ENCODE measurements around the gene ESR2.

The ESR2 gene

GRCh38 chr14:64114166-64114565 lies 180.0 kb downstream of the ESR2 start:
- no peak for DNase-seq (ENCODE audit: insufficient read length, low spot score)
- TF ChIP-seq SPI1 (IDR thresholded peaks at IDR 0.05; ENCODE audit: low read depth, low read length) (no peak), PAX5 (IDR thresholded peaks at IDR 0.05; ENCODE audit: insufficient read depth, low read length, severe bottlenecking) (no peak), POLR2A (IDR thresholded peaks at IDR 0.05; ENCODE audit: low read depth, low read length) (no peak), POLR2AphosphoS5 (IDR thresholded peaks at IDR 0.05; ENCODE audit: low read depth, low read length) (no peak), TAF1 (IDR thresholded peaks at IDR 0.05; ENCODE audit: low read depth, low read length) (no peak), POU2F2 (IDR thresholded peaks at IDR 0.05; ENCODE audit: low read depth, low read length) (no peak)
- FAIRE-seq: no peak

- TF ChIP-seq TAF1 (IDR thresholded peaks at IDR 0.05; ENCODE audit: low read depth, low read length) (no peak), PAX5 (IDR thresholded peaks at IDR 0.05; ENCODE audit: insufficient read depth, low read length, severe bottlenecking) (no peak), POLR2A (IDR thresholded peaks at IDR 0.05; ENCODE audit: low read depth, low read length) (no peak), POLR2AphosphoS5 (IDR thresholded peaks at IDR 0.05; ENCODE audit: low read depth, low read length) (no peak), SPI1 (IDR thresholded peaks at IDR 0.05; ENCODE audit: low read depth, low read length) (no peak), POU2F2 (IDR thresholded peaks at IDR 0.05; ENCODE audit: low read depth, low read length) (no peak)
- FAIRE-seq: peak; percentile 56
- no peak for DNase-seq (ENCODE audit: insufficient read length, low spot score)
Measured at GRCh38 chr14:64112867-64113678, 181.1 kb downstream of the ESR2 start.

- TF ChIP-seq PAX5 (IDR thresholded peaks at IDR 0.05; ENCODE audit: insufficient read depth, low read length, severe bottlenecking) (no peak), POLR2A (IDR thresholded peaks at IDR 0.05; ENCODE audit: low read depth, low read length) (no peak), SPI1 (IDR thresholded peaks at IDR 0.05; ENCODE audit: low read depth, low read length) (no peak), TAF1 (IDR thresholded peaks at IDR 0.05; ENCODE audit: low read depth, low read length) (no peak)
- DNase-seq (ENCODE audit: insufficient read length, low spot score) (no peak), FAIRE-seq (no peak)
Measured at GRCh38 chr14:64110802-64111201, 183.4 kb downstream of the ESR2 start.

- DNase-seq (ENCODE audit: insufficient read length, low spot score): no peak
- TF ChIP-seq POU2F2 (IDR thresholded peaks at IDR 0.05; ENCODE audit: low read depth, low read length): no peak
- TF ChIP-seq TAF1 (IDR thresholded peaks at IDR 0.05; ENCODE audit: low read depth, low read length): no peak
- no peak for TF ChIP-seq POLR2A (IDR thresholded peaks at IDR 0.05; ENCODE audit: low read depth, low read length)
- no peak for TF ChIP-seq SPI1 (IDR thresholded peaks at IDR 0.05; ENCODE audit: low read depth, low read length)
- no peak for TF ChIP-seq PAX5 (IDR thresholded peaks at IDR 0.05; ENCODE audit: insufficient read depth, low read length, severe bottlenecking)
- TF ChIP-seq POLR2AphosphoS5 (IDR thresholded peaks at IDR 0.05; ENCODE audit: low read depth, low read length): no peak
- peak; percentile 45 for FAIRE-seq
Measured at GRCh38 chr14:64109819-64110554, 184.2 kb downstream of the ESR2 start.

- TF ChIP-seq POU2F2 (IDR thresholded peaks at IDR 0.05; ENCODE audit: low read depth, low read length) (no peak), TAF1 (IDR thresholded peaks at IDR 0.05; ENCODE audit: low read depth, low read length) (no peak), PAX5 (IDR thresholded peaks at IDR 0.05; ENCODE audit: insufficient read depth, low read length, severe bottlenecking) (no peak), SPI1 (IDR thresholded peaks at IDR 0.05; ENCODE audit: low read depth, low read length) (no peak), POLR2A (IDR thresholded peaks at IDR 0.05; ENCODE audit: low read depth, low read length) (no peak), POLR2AphosphoS5 (IDR thresholded peaks at IDR 0.05; ENCODE audit: low read depth, low read length) (no peak)
- no peak for DNase-seq (ENCODE audit: insufficient read length, low spot score)
- FAIRE-seq: no peak
Measured at GRCh38 chr14:64107438-64107837, 186.7 kb downstream of the ESR2 start.

- FAIRE-seq: no peak
- no peak for DNase-seq (ENCODE audit: insufficient read length, low spot score)
- TF ChIP-seq POLR2A (IDR thresholded peaks at IDR 0.05; ENCODE audit: low read depth, low read length) (no peak), SPI1 (IDR thresholded peaks at IDR 0.05; ENCODE audit: low read depth, low read length) (no peak), TAF1 (IDR thresholded peaks at IDR 0.05; ENCODE audit: low read depth, low read length) (no peak), POLR2AphosphoS5 (IDR thresholded peaks at IDR 0.05; ENCODE audit: low read depth, low read length) (no peak), PAX5 (IDR thresholded peaks at IDR 0.05; ENCODE audit: insufficient read depth, low read length, severe bottlenecking) (no peak), POU2F2 (IDR thresholded peaks at IDR 0.05; ENCODE audit: low read depth, low read length) (no peak)
Measured at GRCh38 chr14:64098120-64098519, 196.1 kb downstream of the ESR2 start.

GRCh38 chr14:64095620-64096019 lies 198.6 kb downstream of the ESR2 start:
- no peak for DNase-seq (ENCODE audit: insufficient read length, low spot score)
- FAIRE-seq: no peak
- no peak for TF ChIP-seq TAF1 (IDR thresholded peaks at IDR 0.05; ENCODE audit: low read depth, low read length)
- TF ChIP-seq POLR2AphosphoS5 (IDR thresholded peaks at IDR 0.05; ENCODE audit: low read depth, low read length): no peak
- TF ChIP-seq PAX5 (IDR thresholded peaks at IDR 0.05; ENCODE audit: insufficient read depth, low read length, severe bottlenecking): no peak
- no peak for TF ChIP-seq POU2F2 (IDR thresholded peaks at IDR 0.05; ENCODE audit: low read depth, low read length)
- no peak for TF ChIP-seq POLR2A (IDR thresholded peaks at IDR 0.05; ENCODE audit: low read depth, low read length)
- TF ChIP-seq SPI1 (IDR thresholded peaks at IDR 0.05; ENCODE audit: low read depth, low read length): no peak

- no peak for DNase-seq (ENCODE audit: insufficient read length, low spot score)
Measured at GRCh38 chr14:64092940-64093339, 201.2 kb downstream of the ESR2 start.

GRCh38 chr14:64092338-64092737 lies 201.8 kb downstream of the ESR2 start:
- TF ChIP-seq POLR2A (IDR thresholded peaks at IDR 0.05; ENCODE audit: low read depth, low read length) (no peak), POLR2AphosphoS5 (IDR thresholded peaks at IDR 0.05; ENCODE audit: low read depth, low read length) (no peak), TAF1 (IDR thresholded peaks at IDR 0.05; ENCODE audit: low read depth, low read length) (no peak), SPI1 (IDR thresholded peaks at IDR 0.05; ENCODE audit: low read depth, low read length) (no peak), POU2F2 (IDR thresholded peaks at IDR 0.05; ENCODE audit: low read depth, low read length) (no peak), PAX5 (IDR thresholded peaks at IDR 0.05; ENCODE audit: insufficient read depth, low read length, severe bottlenecking) (no peak)
- FAIRE-seq (no peak), DNase-seq (ENCODE audit: insufficient read length, low spot score) (no peak)

More at GRCh38 chr14:64092940-64093339, 201.2 kb downstream of the ESR2 start:
- FAIRE-seq: no peak
- no peak for TF ChIP-seq POLR2A (IDR thresholded peaks at IDR 0.05; ENCODE audit: low read depth, low read length)
- no peak for TF ChIP-seq SPI1 (IDR thresholded peaks at IDR 0.05; ENCODE audit: low read depth, low read length)

Data from GM12891 (cell line).